ENCODE results near the gene SLC27A3. TPM values are rescaled to one million over a fixed set of nuclear protein-coding genes. Genes with fewer than 3 reads are reported as not detected.

SLC27A3 gene
- total RNA-seq, 1 experiment from 2014 or later, result 38.9 TPM

DNA sequence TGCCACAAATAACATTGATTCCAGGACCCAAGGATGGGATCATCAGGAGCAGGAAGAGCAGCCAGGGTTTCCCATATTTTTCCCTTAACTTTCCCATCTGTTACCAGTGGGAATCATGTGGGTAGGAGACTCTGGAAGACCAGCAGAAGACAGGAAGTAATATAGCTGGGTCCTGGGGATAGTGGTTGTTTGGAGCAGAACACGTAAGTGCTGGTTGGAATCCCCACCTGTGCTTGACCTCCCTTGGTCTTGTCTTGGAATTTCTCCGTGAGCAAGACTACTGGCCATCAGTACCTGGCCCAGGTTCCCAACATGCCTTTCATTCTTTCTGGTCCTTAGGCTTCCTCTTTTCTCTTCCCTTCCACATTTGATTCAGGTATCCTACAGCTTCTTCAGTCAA, 20.9 kb upstream of the SLC27A3 start:
- TF ChIP-seq, protein P1, sequence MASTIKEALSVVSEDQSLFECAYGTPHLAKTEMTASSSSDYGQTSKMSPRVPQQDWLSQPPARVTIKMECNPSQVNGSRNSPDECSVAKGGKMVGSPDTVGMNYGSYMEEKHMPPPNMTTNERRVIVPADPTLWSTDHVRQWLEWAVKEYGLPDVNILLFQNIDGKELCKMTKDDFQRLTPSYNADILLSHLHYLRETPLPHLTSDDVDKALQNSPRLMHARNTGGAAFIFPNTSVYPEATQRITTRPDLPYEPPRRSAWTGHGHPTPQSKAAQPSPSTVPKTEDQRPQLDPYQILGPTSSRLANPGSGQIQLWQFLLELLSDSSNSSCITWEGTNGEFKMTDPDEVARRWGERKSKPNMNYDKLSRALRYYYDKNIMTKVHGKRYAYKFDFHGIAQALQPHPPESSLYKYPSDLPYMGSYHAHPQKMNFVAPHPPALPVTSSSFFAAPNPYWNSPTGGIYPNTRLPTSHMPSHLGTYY (CRISPR knock-in tag; IDR thresholded peaks at IDR 0.05), result no peak
- TF ChIP-seq, protein P2, sequence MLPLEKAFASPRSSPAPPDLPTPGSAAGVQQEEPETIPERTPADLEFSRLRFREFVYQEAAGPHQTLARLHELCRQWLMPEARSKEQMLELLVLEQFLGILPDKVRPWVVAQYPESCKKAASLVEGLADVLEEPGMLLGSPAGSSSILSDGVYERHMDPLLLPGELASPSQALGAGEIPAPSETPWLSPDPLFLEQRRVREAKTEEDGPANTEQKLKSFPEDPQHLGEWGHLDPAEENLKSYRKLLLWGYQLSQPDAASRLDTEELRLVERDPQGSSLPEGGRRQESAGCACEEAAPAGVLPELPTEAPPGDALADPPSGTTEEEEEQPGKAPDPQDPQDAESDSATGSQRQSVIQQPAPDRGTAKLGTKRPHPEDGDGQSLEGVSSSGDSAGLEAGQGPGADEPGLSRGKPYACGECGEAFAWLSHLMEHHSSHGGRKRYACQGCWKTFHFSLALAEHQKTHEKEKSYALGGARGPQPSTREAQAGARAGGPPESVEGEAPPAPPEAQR (CRISPR knock-in tag; IDR thresholded peaks at IDR 0.05), result no peak
- TF ChIP-seq TEAD1 (CRISPR knock-in tag; IDR thresholded peaks at IDR 0.05) (no peak), JAZF1 (CRISPR knock-in tag; IDR thresholded peaks at IDR 0.05) (no peak), GRHL2 (CRISPR knock-in tag; IDR thresholded peaks at IDR 0.05; ENCODE audit: insufficient replicate concordance, severe bottlenecking) (no peak), CTCF (IDR thresholded peaks at IDR 0.05) (no peak), ZBTB43 (CRISPR knock-in tag; IDR thresholded peaks at IDR 0.05) (no peak), TP53 (CRISPR knock-in tag; IDR thresholded peaks at IDR 0.05) (no peak), ELF4 (CRISPR knock-in tag; IDR thresholded peaks at IDR 0.05; ENCODE audit: low read depth) (no peak), NFYB (CRISPR knock-in tag; conservative IDR thresholded peaks at IDR 0.05; ENCODE audit: low read depth) (no peak), NFATC4 (CRISPR knock-in tag; IDR thresholded peaks at IDR 0.05) (no peak), ZNF512 (CRISPR knock-in tag; IDR thresholded peaks at IDR 0.05; ENCODE audit: borderline replicate concordance) (no peak), GTF2I (CRISPR knock-in tag; conservative IDR thresholded peaks at IDR 0.05) (no peak), ATF6 (CRISPR knock-in tag; IDR thresholded peaks at IDR 0.05) (no peak), ETV6 (CRISPR knock-in tag; IDR thresholded peaks at IDR 0.05) (no peak)
- TF ChIP-seq, protein P3, sequence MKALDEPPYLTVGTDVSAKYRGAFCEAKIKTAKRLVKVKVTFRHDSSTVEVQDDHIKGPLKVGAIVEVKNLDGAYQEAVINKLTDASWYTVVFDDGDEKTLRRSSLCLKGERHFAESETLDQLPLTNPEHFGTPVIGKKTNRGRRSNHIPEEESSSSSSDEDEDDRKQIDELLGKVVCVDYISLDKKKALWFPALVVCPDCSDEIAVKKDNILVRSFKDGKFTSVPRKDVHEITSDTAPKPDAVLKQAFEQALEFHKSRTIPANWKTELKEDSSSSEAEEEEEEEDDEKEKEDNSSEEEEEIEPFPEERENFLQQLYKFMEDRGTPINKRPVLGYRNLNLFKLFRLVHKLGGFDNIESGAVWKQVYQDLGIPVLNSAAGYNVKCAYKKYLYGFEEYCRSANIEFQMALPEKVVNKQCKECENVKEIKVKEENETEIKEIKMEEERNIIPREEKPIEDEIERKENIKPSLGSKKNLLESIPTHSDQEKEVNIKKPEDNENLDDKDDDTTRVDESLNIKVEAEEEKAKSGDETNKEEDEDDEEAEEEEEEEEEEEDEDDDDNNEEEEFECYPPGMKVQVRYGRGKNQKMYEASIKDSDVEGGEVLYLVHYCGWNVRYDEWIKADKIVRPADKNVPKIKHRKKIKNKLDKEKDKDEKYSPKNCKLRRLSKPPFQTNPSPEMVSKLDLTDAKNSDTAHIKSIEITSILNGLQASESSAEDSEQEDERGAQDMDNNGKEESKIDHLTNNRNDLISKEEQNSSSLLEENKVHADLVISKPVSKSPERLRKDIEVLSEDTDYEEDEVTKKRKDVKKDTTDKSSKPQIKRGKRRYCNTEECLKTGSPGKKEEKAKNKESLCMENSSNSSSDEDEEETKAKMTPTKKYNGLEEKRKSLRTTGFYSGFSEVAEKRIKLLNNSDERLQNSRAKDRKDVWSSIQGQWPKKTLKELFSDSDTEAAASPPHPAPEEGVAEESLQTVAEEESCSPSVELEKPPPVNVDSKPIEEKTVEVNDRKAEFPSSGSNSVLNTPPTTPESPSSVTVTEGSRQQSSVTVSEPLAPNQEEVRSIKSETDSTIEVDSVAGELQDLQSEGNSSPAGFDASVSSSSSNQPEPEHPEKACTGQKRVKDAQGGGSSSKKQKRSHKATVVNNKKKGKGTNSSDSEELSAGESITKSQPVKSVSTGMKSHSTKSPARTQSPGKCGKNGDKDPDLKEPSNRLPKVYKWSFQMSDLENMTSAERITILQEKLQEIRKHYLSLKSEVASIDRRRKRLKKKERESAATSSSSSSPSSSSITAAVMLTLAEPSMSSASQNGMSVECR (CRISPR knock-in tag; IDR thresholded peaks at IDR 0.05; ENCODE audit: borderline replicate concordance), result no peak

More for the DNA sequence above, 20.9 kb upstream of the SLC27A3 start:
- ChIA-PET POLR2A (no interaction called here), CTCF (interaction anchor here (1.4 kb wide), 1 partner anchor 74 kb away, joined by 6 read pairs; no protein-coding TSS in a partner anchor)
- DNase-seq (ENCODE audit: low spot score) (no peak), ATAC-seq (no peak)
- H3K9me3 Mint-ChIP-seq, result no peaks in the 10 kb centered on the region
- no peak overlapping the region for H3K27ac Mint-ChIP-seq
- H3K27me3 Mint-ChIP-seq (ENCODE audit: low read depth), result no peaks in the 10 kb centered on the region
- peaks cover 11% of the 10 kb centered on the region for H3K4me1 Mint-ChIP-seq
- peaks cover 82% of the 10 kb centered on the region for H3K36me3 Mint-ChIP-seq
- H3K4me3 Mint-ChIP-seq, result no peak overlapping the region
